Ectodermal cell (in vitro differentiated cells): ENCODE results near the gene EIF5A. TPM values are rescaled to one million over a fixed set of nuclear protein-coding genes. Genes with fewer than 3 reads are reported as not detected.

Source experiments
- H3K27ac ChIP-seq: 2 replicates; pipeline ENCODE4 v1.7.0; 2013; ENCODE audit warnings: mild to moderate bottlenecking, low read depth, low read length; ENCODE audit not compliant: insufficient read depth, poor library complexity, severe bottlenecking
- H3K27me3 ChIP-seq: 2 replicates; pipeline ENCODE4 v1.7.0; 2013; ENCODE audit warnings: mild to moderate bottlenecking, low read length; ENCODE audit not compliant: insufficient read depth, control insufficient read depth, poor library complexity, severe bottlenecking
- H3K36me3 ChIP-seq: one replicate; pipeline ENCODE4 v1.7.0; 2013; ENCODE audit warnings: low read length; ENCODE audit not compliant: control insufficient read depth, insufficient read depth
- H3K4me1 ChIP-seq: one replicate; pipeline ENCODE4 v1.7.0; 2013; ENCODE audit warnings: low read length; ENCODE audit not compliant: control insufficient read depth, insufficient read depth
- H3K4me3 ChIP-seq: 2 replicates; pipeline ENCODE4 v1.7.0; 2013; ENCODE audit warnings: low read depth, low read length, control low read depth; ENCODE audit not compliant: insufficient read depth
- H3K9me3 ChIP-seq: 2 replicates; pipeline ENCODE4 v1.7.0; 2013; ENCODE audit warnings: mild to moderate bottlenecking, low read length, moderate library complexity; ENCODE audit not compliant: control insufficient read depth
- WGBS, 2 experiments: methylation state at CpG; one replicate each; pipeline ENCODE4 v1.1.7; 2013; ENCODE audit warnings: missing lambda C conversion rate in 2 of 2; 5-methylcytosine and 5-hydroxymethylcytosine counted together
- polyA plus RNA-seq, 4 experiments: library from polyadenylated mRNA; stranded (reverse); fragments of 50-300 nt; gene quantifications; one replicate each; pipeline ENCODE4 v1.2.3, GENCODE V29; 2013

EIF5A gene
- 563 TPM for polyA plus RNA-seq (2013, experiment 1 of 4)
- polyA plus RNA-seq (2013, experiment 2 of 4), result 512 TPM
- polyA plus RNA-seq (2013, experiment 3 of 4), result 447 TPM
- polyA plus RNA-seq (2013, experiment 4 of 4), result 431 TPM

DNA sequence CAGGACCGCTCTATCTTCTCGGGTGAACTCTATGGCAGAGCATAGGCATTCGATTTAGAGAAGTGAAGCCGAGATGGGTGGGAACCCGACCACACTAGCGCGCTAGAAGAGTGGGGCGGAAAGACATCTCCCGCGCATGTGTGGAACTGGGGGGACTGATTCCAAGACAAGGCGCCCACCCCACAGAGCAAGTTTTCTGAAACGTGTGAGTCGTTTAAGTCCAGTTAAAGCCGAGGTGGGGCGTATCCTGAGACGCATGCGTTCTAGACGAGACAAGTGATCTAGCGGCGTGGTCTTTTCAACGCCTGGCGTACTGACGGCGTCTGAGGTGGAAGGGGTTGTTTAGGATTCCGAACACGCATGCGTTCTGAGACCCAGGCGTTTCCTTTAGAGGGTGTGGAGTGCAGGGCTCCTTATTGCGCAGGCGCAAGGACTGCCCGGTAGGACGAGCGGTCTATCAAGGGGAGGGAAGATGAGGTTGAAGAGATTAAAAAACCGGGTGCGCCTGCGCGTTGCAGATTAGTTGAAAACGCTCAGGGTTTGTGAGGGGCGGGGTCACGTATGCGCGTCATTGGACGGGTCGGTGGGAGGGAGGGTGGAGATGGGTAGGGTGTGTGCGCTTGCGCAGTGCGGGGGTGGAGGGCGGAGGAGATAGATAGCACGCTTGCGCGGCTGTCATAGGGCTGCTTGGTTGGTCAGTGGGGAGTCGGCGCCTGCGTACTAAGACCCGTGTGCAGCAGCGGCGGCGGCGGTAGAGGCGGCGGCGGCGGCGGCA lies at the start of gene EIF5A:
TSS of gene EIF5A (plus strand) at position 718 of the 775 bp plus-strand sequence. CDS start 2,008 bp downstream, outside the sequence.
- no peaks in the 10 kb centered on the region for H3K27me3 ChIP-seq
- H3K27ac ChIP-seq, result peak within 1 kb of the TSS; percentile 91
- peaks cover 6% of the 10 kb centered on the region for H3K4me1 ChIP-seq
- peaks cover 24% of the 10 kb centered on the region for H3K36me3 ChIP-seq
- H3K9me3 ChIP-seq, result no peaks in the 10 kb centered on the region
- 1% methylated on average over 64 of the region's 64 CpGs for WGBS, 2 experiments
- peak within 1 kb of the TSS; percentile 95 for H3K4me3 ChIP-seq

GRCh38 chr17:7258731-7259554 lies 48.5 kb upstream of the EIF5A start:
- 96 to 97% methylated on average over 7 of the region's 7 CpGs for WGBS, 2 experiments
- peaks cover 18% of the 10 kb centered on the region for H3K36me3 ChIP-seq
- peaks cover 41% of the 10 kb centered on the region for H3K27me3 ChIP-seq
- H3K4me1 ChIP-seq, result peaks cover 9% of the 10 kb centered on the region
- no peak overlapping the region for H3K27ac ChIP-seq
- H3K9me3 ChIP-seq, result no peaks in the 10 kb centered on the region
- no peak overlapping the region for H3K4me3 ChIP-seq

DNA sequence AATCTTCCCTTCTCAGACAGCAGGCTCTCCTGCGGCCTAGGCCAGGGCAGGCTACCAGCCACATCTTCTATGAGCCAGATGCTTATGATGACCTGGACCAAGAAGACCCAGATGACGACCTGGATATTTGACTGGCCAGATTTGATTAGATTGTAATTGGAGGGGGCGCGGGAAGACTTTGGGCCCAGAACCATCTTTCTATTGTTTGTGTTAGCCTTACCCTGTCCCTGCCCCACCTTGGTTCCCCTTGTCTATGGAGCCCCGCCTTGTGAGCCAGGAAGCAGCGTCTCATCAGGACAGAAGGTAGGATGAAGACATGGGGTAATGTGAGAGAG lies 47.9 kb upstream of the EIF5A start:
- Histone ChIP-seq H3K4me3 (no peak overlapping the region), H3K27me3 (peaks cover 47% of the 10 kb centered on the region), H3K27ac (no peak overlapping the region), H3K36me3 (peaks cover 13% of the 10 kb centered on the region), H3K4me1 (peaks cover 9% of the 10 kb centered on the region), H3K9me3 (no peaks in the 10 kb centered on the region)
- 90 to 94% methylated on average over 6 of the region's 6 CpGs for WGBS, 2 experiments

DNA sequence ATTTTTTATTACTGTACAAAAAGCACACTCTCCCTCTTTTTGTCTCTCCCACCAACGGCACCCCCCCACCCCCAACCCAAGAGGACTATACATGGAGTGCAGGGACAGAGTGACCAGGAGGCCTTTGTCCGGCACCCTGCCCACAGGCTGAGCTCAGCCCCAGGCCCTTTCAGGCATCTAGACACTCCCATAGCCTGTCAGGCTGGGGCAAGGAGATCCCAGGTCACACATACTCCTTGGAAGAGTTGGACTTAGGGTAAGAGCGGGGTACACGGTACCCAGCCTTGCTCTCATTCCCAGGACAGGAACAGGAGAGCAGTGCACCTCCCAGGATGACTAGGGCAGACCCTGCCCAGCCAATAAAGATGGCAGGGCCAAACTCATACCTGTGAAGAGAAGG lies 47.3 kb upstream of the EIF5A start:
- 92 to 97% methylated on average over 4 of the region's 4 CpGs for WGBS, 2 experiments

DNA sequence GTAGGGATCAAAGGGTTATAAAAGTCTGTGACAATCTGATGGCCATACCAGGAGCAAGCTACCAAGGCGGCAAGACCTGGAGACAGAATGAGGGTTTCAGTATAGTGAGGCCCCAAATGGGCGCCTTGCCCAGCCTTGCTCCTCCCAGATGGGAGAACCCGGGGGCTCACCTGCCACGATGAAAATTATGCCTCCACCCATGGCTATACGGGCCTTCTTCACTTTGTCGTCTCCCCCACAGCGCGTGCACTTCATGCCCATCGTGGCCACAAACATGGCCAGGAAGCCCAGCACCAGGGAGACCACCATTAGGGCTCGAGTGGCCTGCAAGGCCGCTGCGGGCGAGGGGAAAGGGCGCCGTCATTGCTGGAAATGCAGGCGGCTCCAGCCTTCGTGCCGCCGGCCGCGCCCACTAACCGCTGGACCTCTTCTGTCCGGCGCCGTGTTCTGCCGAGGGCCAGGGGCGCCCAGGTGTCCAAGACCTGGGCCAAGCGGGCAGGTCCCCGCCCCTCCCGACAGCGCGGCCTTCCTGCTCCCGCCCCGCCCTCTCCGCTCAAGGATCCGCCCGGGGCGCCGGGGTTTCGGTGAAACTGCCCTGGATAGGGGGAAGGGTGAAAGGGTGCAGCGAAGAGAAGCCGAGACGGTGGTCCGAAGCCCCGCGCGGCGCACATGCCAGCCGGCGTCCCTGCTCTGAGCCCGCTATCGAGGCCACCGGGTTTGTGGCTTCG lies 46.6 kb upstream of the EIF5A start:
- peaks cover 50% of the 10 kb centered on the region for H3K27me3 ChIP-seq
- peak overlapping the region; percentile 33 for H3K4me3 ChIP-seq
- WGBS, 2 experiments, result 11 to 13% methylated on average over 54 of the region's 54 CpGs
- H3K27ac ChIP-seq, result no peak overlapping the region
- no peaks in the 10 kb centered on the region for H3K9me3 ChIP-seq
- H3K4me1 ChIP-seq, result peaks cover 9% of the 10 kb centered on the region
- H3K36me3 ChIP-seq, result peaks cover 7% of the 10 kb centered on the region

More for the DNA sequence above, 47.3 kb upstream of the EIF5A start:
- Histone ChIP-seq H3K36me3 (peaks cover 11% of the 10 kb centered on the region), H3K27me3 (peaks cover 50% of the 10 kb centered on the region), H3K4me3 (no peak overlapping the region), H3K4me1 (peaks cover 9% of the 10 kb centered on the region), H3K27ac (no peak overlapping the region), H3K9me3 (no peaks in the 10 kb centered on the region)

GRCh38 chr17:7261379-7262191 lies 45.8 kb upstream of the EIF5A start:
- peak overlapping the region; percentile 33 for H3K4me3 ChIP-seq
- peaks cover 9% of the 10 kb centered on the region for H3K4me1 ChIP-seq
- no peak overlapping the region for H3K27ac ChIP-seq
- H3K27me3 ChIP-seq, result peaks cover 50% of the 10 kb centered on the region
- H3K9me3 ChIP-seq, result no peaks in the 10 kb centered on the region
- peaks cover 3% of the 10 kb centered on the region for H3K36me3 ChIP-seq
- 7 to 9% methylated on average over 71 of the region's 71 CpGs for WGBS, 2 experiments

DNA sequence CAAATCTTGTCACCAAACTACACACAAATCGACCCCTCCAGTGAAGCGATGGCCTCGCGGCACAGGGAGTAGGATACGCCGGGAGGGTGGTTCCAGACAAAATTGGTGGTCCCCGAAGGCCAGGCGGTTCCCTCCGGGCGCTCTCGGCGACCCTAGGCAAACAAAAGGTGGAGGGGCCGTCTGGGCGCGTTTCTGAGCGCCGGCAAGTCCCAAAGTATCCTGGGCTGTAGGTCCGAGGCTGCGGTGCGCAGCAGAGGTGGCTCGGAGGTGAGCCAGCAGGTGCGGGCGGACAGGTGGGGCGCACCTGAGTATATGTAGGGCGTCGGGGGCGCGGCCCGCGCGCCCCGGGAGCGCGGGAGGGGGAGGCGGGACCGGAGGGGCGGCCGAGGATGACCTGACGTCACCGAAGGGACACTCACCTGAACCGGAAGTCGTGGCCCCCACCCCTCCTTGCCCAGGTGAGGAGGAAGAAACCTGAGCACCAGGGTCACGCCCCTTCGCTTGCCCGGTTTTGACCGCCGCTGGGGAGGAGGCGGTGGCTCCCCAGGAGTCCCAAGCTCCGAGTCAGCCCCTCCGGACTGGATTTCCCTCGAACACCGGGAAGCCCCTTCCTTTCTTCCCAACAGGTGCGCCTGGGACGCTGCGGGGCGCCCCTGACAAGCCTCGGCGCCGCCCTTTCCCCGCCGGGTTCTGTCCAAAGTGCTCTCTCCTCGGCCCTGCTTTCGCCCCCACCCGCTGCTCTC lies 45.1 kb upstream of the EIF5A start, which contains the start of gene CLDN7:
TSS of gene CLDN7 (minus strand) at position 287 of the 743 bp plus-strand sequence. CDS start 435 bp downstream, outside the sequence.
- WGBS, 2 experiments, result 1 to 2% methylated on average over 64 of the region's 64 CpGs
- Histone ChIP-seq H3K9me3 (no peaks in the 10 kb centered on the region), H3K27me3 (peaks cover 50% of the 10 kb centered on the region), H3K4me3 (peak within 1 kb of the TSS; percentile 33), H3K36me3 (no peaks in the 10 kb centered on the region), H3K27ac (no peak within 1 kb of the TSS), H3K4me1 (peaks cover 9% of the 10 kb centered on the region)

- 16 to 18% methylated on average over 26 of the region's 26 CpGs for WGBS, 2 experiments
- Histone ChIP-seq H3K4me3 (peak overlapping the region; percentile 30), H3K4me1 (peaks cover 9% of the 10 kb centered on the region), H3K27ac (no peak overlapping the region), H3K27me3 (peaks cover 50% of the 10 kb centered on the region), H3K36me3 (no peaks in the 10 kb centered on the region), H3K9me3 (no peaks in the 10 kb centered on the region)
These were observed 44.3 kb upstream of the EIF5A start for GRCh38 chr17:7262935-7263800.
